Type B pancreatic cell (in vitro differentiated cells): ENCODE data around the gene C6orf136. TPM values are rescaled to one million over a fixed set of nuclear protein-coding genes. Genes with fewer than 3 reads are reported as not detected.

Source experiments
- DNase-seq: peaks from one replicate; pipeline ENCODE4 v3.0.0; 2021; ENCODE audit warnings: mixed read lengths; ENCODE audit not compliant: unreplicated experiment; ENCODE audit errors: extremely low spot score
- H3K27ac Mint-ChIP-seq: 2 replicates; pipeline ENCODE4 v1.8.0; 2021; ENCODE audit warnings: mild to moderate bottlenecking, mixed read lengths
- H3K27me3 Mint-ChIP-seq: 2 replicates; pipeline ENCODE4 v1.8.0; 2021; ENCODE audit warnings: mixed read lengths
- H3K36me3 Mint-ChIP-seq: 2 replicates; pipeline ENCODE4 v1.8.0; 2021; ENCODE audit warnings: mixed read lengths
- H3K4me1 Mint-ChIP-seq: one replicate; pipeline ENCODE4 v1.8.0; 2021; ENCODE audit warnings: mixed read lengths; ENCODE audit not compliant: unreplicated experiment
- H3K4me3 Mint-ChIP-seq: 2 replicates; pipeline ENCODE4 v1.8.0; 2021; ENCODE audit warnings: mild to moderate bottlenecking, mixed read lengths
- H3K9me3 Mint-ChIP-seq: 2 replicates; pipeline ENCODE4 v1.8.0; 2021; ENCODE audit warnings: mixed read lengths
- total RNA-seq: library from RNA; stranded (reverse); gene quantifications from 2 replicates; pipeline ENCODE4 v1.2.1, GENCODE V29; 2021; ENCODE audit warnings: low replicate concordance
- TF ChIP-seq, protein P1 (sequence below): fragments of 200-600 bp; sonication (generic); conservative IDR thresholded peaks from 2 replicates; pipeline ENCODE4 v1.5.0; 2021; ENCODE audit warnings: antibody characterized with exemption, mild to moderate bottlenecking

The C6orf136 gene
- total RNA-seq, 1 donor from 2014 or later, result 16.0 TPM

DNA sequence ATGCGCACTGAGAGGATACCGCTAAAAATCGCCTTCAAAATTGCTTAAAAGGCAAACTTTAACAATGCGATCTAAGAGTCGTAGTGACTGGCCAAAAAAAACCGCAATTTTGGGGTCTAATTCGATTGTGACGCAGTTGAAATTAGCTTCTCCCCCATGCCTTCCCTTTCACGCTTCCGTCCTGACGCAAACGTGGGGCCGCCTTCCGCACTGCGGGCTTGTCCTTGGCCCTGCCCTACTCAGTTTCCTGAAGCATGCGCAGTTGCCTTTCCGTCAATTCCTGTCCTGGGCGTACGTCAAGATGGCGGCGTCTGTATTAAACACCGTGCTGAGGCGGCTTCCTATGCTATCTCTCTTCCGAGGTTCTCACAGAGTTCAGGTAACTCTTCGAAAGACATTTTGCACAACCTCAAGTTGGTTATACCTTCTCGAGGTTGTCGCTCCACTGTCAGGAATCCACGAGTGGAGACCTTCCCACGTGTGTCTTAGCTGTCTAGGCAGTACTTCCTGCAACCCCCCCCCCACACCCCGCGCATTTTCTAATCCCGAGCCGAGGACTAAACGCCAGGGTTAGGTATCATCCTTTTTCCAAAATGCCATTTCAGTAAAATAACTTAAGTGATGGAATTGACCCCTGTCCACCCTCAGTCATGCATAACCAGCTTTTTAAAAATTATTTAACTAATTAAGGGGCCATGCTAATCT, 29.2 kb upstream of the C6orf136 start, which contains the start of gene MRPS18B:
Gene MRPS18B (plus strand): TSS at position 276 of the 705 bp plus-strand sequence. CDS start 26 bp downstream, at position 302.
- TF ChIP-seq, protein P1, sequence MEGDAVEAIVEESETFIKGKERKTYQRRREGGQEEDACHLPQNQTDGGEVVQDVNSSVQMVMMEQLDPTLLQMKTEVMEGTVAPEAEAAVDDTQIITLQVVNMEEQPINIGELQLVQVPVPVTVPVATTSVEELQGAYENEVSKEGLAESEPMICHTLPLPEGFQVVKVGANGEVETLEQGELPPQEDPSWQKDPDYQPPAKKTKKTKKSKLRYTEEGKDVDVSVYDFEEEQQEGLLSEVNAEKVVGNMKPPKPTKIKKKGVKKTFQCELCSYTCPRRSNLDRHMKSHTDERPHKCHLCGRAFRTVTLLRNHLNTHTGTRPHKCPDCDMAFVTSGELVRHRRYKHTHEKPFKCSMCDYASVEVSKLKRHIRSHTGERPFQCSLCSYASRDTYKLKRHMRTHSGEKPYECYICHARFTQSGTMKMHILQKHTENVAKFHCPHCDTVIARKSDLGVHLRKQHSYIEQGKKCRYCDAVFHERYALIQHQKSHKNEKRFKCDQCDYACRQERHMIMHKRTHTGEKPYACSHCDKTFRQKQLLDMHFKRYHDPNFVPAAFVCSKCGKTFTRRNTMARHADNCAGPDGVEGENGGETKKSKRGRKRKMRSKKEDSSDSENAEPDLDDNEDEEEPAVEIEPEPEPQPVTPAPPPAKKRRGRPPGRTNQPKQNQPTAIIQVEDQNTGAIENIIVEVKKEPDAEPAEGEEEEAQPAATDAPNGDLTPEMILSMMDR, result no peak
- H3K4me1 Mint-ChIP-seq, result peaks cover 29% of the 10 kb centered on the region
- H3K9me3 Mint-ChIP-seq, result no peaks in the 10 kb centered on the region
- H3K4me3 Mint-ChIP-seq, result peak within 1 kb of the TSS; percentile 95
- peaks cover 21% of the 10 kb centered on the region for H3K27me3 Mint-ChIP-seq
- H3K27ac Mint-ChIP-seq, result peak within 1 kb of the TSS; percentile 100
- peak; percentile 95 for DNase-seq
- H3K36me3 Mint-ChIP-seq, result peaks cover 30% of the 10 kb centered on the region

DNA sequence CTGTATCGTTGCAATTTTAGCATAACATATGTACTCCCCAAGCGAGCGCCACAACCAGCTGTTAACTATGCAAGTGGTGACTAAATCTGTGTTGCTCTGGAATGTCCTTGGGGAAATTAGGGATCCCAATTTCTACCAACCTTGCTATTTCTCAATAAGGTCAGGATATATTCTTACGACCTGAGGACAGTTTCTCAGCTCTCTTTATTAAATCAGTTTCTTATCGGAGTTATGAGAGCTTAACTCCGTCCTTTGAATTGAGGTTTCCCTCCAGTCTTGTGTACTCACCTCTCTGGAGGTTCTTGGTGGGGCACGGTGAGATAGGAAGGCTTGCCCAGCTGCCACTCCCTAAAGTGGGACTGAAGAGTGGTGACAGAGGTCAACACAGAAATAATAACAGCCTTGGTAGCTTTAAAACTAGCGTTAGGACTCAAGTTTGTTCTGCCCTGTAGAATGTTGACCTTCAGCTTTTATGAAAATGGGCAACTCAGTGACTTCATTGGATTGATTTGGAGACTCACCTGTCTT, 28.6 kb upstream of the C6orf136 start:
- DNase-seq, result no peak
- Mint-ChIP-seq H3K4me3 (peak overlapping the region; percentile 95), H3K27me3 (peaks cover 21% of the 10 kb centered on the region), H3K9me3 (no peaks in the 10 kb centered on the region), H3K4me1 (peaks cover 23% of the 10 kb centered on the region), H3K27ac (peak overlapping the region; percentile 100), H3K36me3 (peaks cover 30% of the 10 kb centered on the region)
- TF ChIP-seq, protein P1, result no peak

DNA sequence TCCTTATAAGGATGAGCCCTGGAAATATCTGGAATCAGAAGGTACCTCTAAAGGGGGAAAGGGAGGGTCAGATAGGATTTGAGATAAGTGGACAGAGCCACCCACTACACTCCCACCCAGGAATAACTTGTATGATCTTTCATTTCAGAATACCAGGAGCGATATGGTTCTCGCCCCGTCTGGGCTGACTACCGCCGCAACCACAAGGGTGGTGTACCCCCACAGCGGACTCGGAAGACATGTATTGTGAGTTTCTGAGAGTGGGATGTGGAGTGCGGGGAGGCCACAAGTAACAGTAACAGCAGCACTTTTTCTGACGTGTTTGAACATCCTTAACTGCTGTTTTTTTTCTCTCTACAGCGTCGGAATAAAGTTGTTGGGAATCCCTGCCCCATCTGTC, 27.4 kb upstream of the C6orf136 start:
- Mint-ChIP-seq H3K27me3 (peaks cover 21% of the 10 kb centered on the region), H3K36me3 (peaks cover 28% of the 10 kb centered on the region), H3K9me3 (no peaks in the 10 kb centered on the region), H3K4me3 (peak overlapping the region; percentile 95), H3K4me1 (peaks cover 14% of the 10 kb centered on the region), H3K27ac (peak overlapping the region; percentile 100)
- no peak for DNase-seq
- TF ChIP-seq, protein P1, result no peak

DNA sequence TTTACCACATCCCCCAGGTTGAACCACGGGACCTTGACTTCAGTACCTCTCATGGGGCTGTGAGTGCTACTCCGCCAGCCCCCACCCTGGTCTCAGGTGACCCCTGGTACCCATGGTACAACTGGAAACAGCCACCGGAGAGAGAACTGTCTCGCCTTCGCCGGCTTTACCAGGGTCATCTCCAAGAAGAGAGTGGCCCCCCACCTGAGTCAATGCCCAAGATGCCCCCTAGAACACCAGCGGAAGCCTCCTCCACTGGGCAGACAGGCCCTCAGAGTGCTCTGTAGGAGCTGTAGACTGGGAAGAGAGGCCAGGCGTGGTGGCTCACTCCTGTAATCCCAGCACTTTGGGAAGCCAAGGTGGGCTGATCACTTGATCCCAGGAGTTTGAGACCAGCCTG, 21.4 kb upstream of the C6orf136 start:
- H3K27me3 Mint-ChIP-seq, result no peaks in the 10 kb centered on the region
- H3K27ac Mint-ChIP-seq, result no peak overlapping the region
- peaks cover 20% of the 10 kb centered on the region for H3K4me1 Mint-ChIP-seq
- no peaks in the 10 kb centered on the region for H3K9me3 Mint-ChIP-seq
- peak overlapping the region; percentile 94 for H3K4me3 Mint-ChIP-seq
- TF ChIP-seq, protein P1, result no peak
- peaks cover 24% of the 10 kb centered on the region for H3K36me3 Mint-ChIP-seq
- no peak for DNase-seq

DNA sequence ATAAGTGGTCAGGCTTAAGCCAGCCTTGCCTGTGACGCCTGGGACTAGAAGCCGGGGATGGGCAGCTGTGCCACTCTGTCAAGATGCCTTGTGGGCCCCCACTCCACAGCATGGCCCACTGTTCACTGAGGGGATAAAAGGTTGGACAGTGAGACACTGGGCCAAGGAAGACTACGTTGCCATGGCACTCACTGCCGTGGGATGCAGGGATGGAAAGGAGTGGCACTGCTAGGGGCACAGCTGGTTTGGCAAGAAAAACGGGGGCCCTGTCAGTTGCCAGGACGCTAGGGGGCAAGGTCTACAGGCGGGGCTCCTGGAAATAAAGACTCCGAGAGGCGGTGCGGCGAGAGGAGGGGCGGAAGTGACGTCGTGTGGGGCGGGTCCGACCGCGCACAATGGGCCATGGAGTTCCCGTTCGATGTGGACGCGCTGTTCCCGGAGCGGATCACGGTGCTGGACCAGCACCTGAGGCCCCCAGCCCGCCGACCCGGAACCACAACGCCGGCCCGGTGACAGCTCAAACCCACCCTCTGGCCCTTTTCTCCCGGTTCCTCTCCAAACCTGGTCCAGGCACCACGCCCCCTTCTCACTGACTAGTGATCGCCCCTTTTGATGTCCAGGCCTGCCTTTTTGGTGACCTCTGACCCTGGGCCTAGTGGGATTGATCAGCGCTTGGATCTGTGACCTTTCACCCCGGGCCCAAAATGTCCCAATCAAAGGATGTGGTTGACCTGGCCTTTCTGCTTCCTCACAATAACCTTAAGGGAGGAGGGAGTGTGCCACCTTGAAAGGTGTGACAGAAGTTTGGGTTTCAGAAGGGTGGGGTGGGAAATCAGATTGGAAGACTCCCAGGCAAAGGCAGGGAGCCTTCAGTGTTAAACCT, 20.2 kb upstream of the C6orf136 start, which contains the start of gene ATAT1:
Gene ATAT1 (plus strand): TSS at position 391 of the 883 bp plus-strand sequence.
- TF ChIP-seq, protein P1, result peak; percentile 62
- peak; percentile 84 for DNase-seq
- Mint-ChIP-seq H3K27ac (peak within 1 kb of the TSS; percentile 95), H3K27me3 (no peaks in the 10 kb centered on the region), H3K9me3 (no peaks in the 10 kb centered on the region), H3K4me3 (peak within 1 kb of the TSS; percentile 94), H3K4me1 (peaks cover 20% of the 10 kb centered on the region), H3K36me3 (peaks cover 32% of the 10 kb centered on the region)
